Measurements from ENCODE around the gene IL17B.

Gene IL17B

DNA sequence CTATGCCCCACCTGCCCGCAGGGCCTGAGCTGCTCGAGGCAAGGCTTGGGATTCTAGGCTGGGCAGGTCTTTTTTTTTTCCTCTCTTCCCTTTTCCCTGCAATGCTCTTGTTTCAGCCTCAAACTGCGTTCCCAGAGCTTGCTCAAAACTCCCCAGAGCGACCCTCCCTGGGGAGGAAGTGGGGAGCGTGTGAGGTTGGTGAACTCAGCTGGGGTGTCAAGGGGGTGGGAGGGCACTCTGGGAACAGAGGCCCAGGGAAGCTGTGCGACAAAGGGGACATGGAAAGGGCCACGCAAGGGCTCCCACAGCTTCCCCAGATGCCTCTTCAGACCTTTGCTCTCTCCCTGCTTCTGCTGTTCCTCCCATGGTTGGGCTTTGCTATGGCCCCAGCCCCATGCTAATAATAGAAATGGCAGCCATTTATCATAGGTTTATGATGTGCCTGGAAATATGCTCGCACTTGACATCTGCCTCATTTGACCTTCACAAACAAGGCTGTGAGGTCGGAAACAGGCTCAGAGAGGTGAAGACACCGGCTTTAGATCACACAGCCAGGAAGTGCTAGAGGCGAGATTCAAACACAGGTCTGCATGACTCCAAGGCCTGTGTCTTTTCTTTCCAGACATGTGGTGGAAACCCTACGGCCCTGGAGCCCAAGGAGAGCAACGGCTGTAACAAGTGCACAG is 40.9 kb upstream of the IL17B start:
- H3K27me3 ChIP-seq (ENCODE audit: insufficient read depth, low read length): no peaks in the 10 kb centered on the region
- no peak overlapping the region for H2AFZ ChIP-seq (ENCODE audit: low read depth, low read length)
- H3K36me3 ChIP-seq (ENCODE audit: insufficient read depth, low read length): no peaks in the 10 kb centered on the region
- H3K9me3 ChIP-seq (ENCODE audit: low read length): no peaks in the 10 kb centered on the region
- H3K4me3 ChIP-seq (ENCODE audit: low read length): no peak overlapping the region
- H3K4me1 ChIP-seq (ENCODE audit: insufficient read depth, low read length): peaks cover 25% of the 10 kb centered on the region

DNA sequence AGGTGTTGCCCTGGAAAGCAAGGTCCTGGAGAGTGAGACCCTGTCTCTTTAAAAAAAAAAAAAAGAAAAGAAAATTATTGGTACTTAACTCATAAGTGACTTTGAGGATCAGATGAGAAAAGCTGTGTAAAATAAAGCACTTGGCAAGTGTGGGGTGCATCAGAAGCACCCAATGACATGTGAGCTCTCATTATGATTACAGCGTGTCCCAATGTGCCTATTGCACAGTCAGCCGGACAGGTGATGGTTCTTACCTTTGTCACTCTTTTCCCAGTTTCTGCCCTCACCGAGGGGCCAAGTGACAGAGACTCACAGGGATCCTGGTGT is 40.4 kb upstream of the IL17B start:
- Histone ChIP-seq H3K36me3 (ENCODE audit: insufficient read depth, low read length) (no peaks in the 10 kb centered on the region), H2AFZ (ENCODE audit: low read depth, low read length) (no peak overlapping the region), H3K4me1 (ENCODE audit: insufficient read depth, low read length) (peaks cover 25% of the 10 kb centered on the region), H3K27me3 (ENCODE audit: insufficient read depth, low read length) (no peaks in the 10 kb centered on the region), H3K4me3 (ENCODE audit: low read length) (no peak overlapping the region), H3K9me3 (ENCODE audit: low read length) (no peaks in the 10 kb centered on the region)

DNA sequence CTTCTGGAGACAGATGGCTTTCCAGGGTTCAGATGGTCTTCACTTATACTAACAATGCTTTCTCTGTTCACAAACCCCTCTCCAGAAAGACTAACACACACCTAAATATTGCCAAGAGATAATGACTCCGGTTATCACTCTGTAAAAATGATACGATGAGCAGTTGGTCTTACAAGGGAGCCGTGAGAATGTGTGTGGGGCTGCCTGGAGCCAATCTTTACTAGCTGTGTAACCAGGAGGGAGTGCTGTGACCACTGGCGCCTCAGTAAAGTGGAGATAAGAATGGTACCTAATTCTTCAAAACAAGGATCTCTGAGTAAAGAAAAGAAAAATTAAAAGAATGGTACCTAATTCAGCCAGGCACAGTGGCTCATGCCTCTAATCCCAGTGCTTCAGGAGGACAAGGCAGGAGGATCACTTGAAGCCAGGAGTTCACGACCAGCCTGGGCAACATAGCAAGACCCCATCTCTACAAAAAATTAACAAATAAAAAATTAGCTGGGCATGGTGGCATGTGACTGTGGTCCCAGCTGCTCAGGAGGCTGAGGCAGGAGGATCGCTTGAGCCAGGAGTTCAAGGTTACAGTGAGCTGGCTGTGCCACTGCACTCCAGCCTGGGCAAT is 39.9 kb upstream of the IL17B start:
- no peaks in the 10 kb centered on the region for H3K9me3 ChIP-seq (ENCODE audit: low read length)
- no peaks in the 10 kb centered on the region for H3K27me3 ChIP-seq (ENCODE audit: insufficient read depth, low read length)
- H3K4me1 ChIP-seq (ENCODE audit: insufficient read depth, low read length): peaks cover 25% of the 10 kb centered on the region
- H3K4me3 ChIP-seq (ENCODE audit: low read length): no peak overlapping the region
- no peaks in the 10 kb centered on the region for H3K36me3 ChIP-seq (ENCODE audit: insufficient read depth, low read length)
- no peak overlapping the region for H2AFZ ChIP-seq (ENCODE audit: low read depth, low read length)

DNA sequence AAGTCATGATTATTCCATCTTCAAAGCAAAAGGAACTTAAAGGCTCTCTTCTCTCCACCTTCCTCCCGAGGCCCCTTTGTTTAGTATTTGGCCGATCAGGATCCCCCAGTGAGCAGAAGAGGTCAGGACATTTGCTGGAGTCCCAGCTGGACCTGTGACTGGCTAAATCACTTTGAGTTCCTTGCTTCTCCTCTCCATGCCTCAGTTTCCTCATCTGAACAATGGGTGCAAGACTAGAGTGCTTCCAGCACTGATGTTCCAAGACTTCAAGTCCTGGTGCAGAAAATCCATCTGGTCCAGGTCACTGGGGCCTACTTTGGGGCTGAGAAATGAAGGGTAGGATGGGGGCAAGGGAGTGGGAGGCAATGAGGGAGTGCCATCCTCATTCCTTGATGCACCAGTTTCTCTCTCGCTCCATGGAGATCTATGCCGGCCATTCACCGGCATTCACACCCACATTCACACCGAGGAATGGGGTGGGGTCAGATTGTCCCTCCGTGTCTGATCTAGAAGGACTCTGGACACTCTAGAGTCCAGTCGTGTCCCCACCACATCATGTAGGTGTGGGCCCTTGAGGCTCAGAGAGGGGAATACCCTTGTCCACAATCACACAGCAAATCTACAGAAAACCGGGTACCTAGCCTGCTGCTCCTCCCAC is 38.7 kb upstream of the IL17B start:
- Histone ChIP-seq H3K27me3 (ENCODE audit: insufficient read depth, low read length) (no peaks in the 10 kb centered on the region), H3K4me3 (ENCODE audit: low read length) (no peak overlapping the region), H3K9me3 (ENCODE audit: low read length) (no peaks in the 10 kb centered on the region), H3K4me1 (ENCODE audit: insufficient read depth, low read length) (peaks cover 14% of the 10 kb centered on the region), H3K36me3 (ENCODE audit: insufficient read depth, low read length) (no peaks in the 10 kb centered on the region), H2AFZ (ENCODE audit: low read depth, low read length) (no peak overlapping the region)

- H3K36me3 ChIP-seq (ENCODE audit: insufficient read depth, low read length): no peaks in the 10 kb centered on the region
- H3K4me1 ChIP-seq (ENCODE audit: insufficient read depth, low read length): peaks cover 8% of the 10 kb centered on the region
- no peaks in the 10 kb centered on the region for H3K9me3 ChIP-seq (ENCODE audit: low read length)
- no peak overlapping the region for H3K4me3 ChIP-seq (ENCODE audit: low read length)
- no peak overlapping the region for H2AFZ ChIP-seq (ENCODE audit: low read depth, low read length)
- no peaks in the 10 kb centered on the region for H3K27me3 ChIP-seq (ENCODE audit: insufficient read depth, low read length)
Measured at GRCh38 chr5:149416987-149417710, 38.1 kb upstream of the IL17B start.

- Histone ChIP-seq H3K9me3 (ENCODE audit: low read length) (no peaks in the 10 kb centered on the region), H2AFZ (ENCODE audit: low read depth, low read length) (no peak overlapping the region), H3K4me1 (ENCODE audit: insufficient read depth, low read length) (no peaks in the 10 kb centered on the region), H3K27me3 (ENCODE audit: insufficient read depth, low read length) (no peaks in the 10 kb centered on the region), H3K36me3 (ENCODE audit: insufficient read depth, low read length) (no peaks in the 10 kb centered on the region), H3K4me3 (ENCODE audit: low read length) (no peak overlapping the region)
Measured at GRCh38 chr5:149415066-149415967, 36.2 kb upstream of the IL17B start.

- no peak overlapping the region for H2AFZ ChIP-seq (ENCODE audit: low read depth, low read length)
- no peaks in the 10 kb centered on the region for H3K36me3 ChIP-seq (ENCODE audit: insufficient read depth, low read length)
- H3K9me3 ChIP-seq (ENCODE audit: low read length): no peaks in the 10 kb centered on the region
- no peak overlapping the region for H3K4me3 ChIP-seq (ENCODE audit: low read length)
- no peaks in the 10 kb centered on the region for H3K27me3 ChIP-seq (ENCODE audit: insufficient read depth, low read length)
- H3K4me1 ChIP-seq (ENCODE audit: insufficient read depth, low read length): no peaks in the 10 kb centered on the region
Measured at GRCh38 chr5:149414405-149415065, 35.4 kb upstream of the IL17B start.

- Histone ChIP-seq H3K9me3 (ENCODE audit: low read length) (no peaks in the 10 kb centered on the region), H3K36me3 (ENCODE audit: insufficient read depth, low read length) (no peaks in the 10 kb centered on the region), H3K4me1 (ENCODE audit: insufficient read depth, low read length) (no peaks in the 10 kb centered on the region), H3K4me3 (ENCODE audit: low read length) (no peak overlapping the region), H2AFZ (ENCODE audit: low read depth, low read length) (no peak overlapping the region), H3K27me3 (ENCODE audit: insufficient read depth, low read length) (no peaks in the 10 kb centered on the region)
Measured at GRCh38 chr5:149413477-149414210, 34.6 kb upstream of the IL17B start.

- no peaks in the 10 kb centered on the region for H3K4me1 ChIP-seq (ENCODE audit: insufficient read depth, low read length)
- no peak overlapping the region for H3K4me3 ChIP-seq (ENCODE audit: low read length)
- no peaks in the 10 kb centered on the region for H3K9me3 ChIP-seq (ENCODE audit: low read length)
- no peaks in the 10 kb centered on the region for H3K36me3 ChIP-seq (ENCODE audit: insufficient read depth, low read length)
- H2AFZ ChIP-seq (ENCODE audit: low read depth, low read length): no peak overlapping the region
- no peaks in the 10 kb centered on the region for H3K27me3 ChIP-seq (ENCODE audit: insufficient read depth, low read length)
Measured at GRCh38 chr5:149412783-149413476, 33.8 kb upstream of the IL17B start.

GRCh38 chr5:149411738-149412519 is 32.8 kb upstream of the IL17B start:
- H3K27me3 ChIP-seq (ENCODE audit: insufficient read depth, low read length): no peaks in the 10 kb centered on the region
- H3K4me1 ChIP-seq (ENCODE audit: insufficient read depth, low read length): no peaks in the 10 kb centered on the region

More at GRCh38 chr5:149411738-149412519, 32.8 kb upstream of the IL17B start:
- no peaks in the 10 kb centered on the region for H3K36me3 ChIP-seq (ENCODE audit: insufficient read depth, low read length)
- no peak overlapping the region for H2AFZ ChIP-seq (ENCODE audit: low read depth, low read length)
- H3K9me3 ChIP-seq (ENCODE audit: low read length): no peaks in the 10 kb centered on the region
- H3K4me3 ChIP-seq (ENCODE audit: low read length): no peak overlapping the region

Data from neuron (in vitro differentiated cells).